Fibroblast of peridontal ligament (primary cell): Measurements from ENCODE around the gene AMACR.

Experiments
- DNase-seq: peaks from one replicate; pipeline ENCODE4 v3.0.0-alpha.2; 2010; ENCODE audit errors: extremely low read depth

The AMACR gene

GRCh38 chr5:34007201-34007620 is 639 bp downstream of the AMACR start:
- DNase-seq = peak; percentile 18

- DNase-seq = no peak
Measured at GRCh38 chr5:34005681-34006080, 2.2 kb downstream of the AMACR start.

DNA sequence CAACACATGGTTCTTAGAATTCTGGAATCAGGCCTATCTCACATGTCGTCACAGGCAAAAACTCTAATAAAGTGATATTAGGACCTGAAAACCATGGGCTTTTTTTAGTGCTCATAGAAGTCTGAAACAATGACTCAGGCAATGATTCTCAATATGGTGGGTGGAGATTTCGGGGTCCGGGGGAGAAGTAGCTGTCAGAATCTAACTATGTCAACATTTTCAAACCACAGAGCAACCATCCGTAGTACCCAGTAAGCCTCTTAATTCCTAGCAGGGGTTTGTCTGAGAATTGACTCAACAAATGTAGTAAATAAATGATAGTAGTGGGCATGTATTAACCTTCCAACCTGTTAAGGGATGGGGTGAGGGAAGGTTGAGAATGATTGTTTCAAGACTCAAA is 2.6 kb downstream of the AMACR start:
- no peak for DNase-seq

DNA sequence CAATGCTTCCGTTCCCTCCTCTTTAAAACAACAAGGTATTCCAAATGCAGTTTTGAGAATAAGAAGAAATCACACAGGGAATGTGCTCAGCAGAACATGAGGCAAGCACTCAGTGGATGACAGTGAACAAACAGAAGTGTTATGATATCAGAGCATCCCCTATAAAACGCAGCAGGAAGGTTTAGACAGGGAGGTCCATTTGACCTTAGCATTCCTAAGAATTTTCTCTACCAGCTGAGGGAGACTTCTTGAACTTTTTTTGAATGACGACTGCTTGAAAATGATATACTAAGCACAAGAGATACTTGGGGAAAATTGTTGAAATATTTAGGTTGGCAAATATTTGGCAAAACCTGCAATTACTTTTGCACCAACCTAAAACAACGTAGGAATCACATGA is 3.9 kb downstream of the AMACR start:
- no peak for DNase-seq

DNA sequence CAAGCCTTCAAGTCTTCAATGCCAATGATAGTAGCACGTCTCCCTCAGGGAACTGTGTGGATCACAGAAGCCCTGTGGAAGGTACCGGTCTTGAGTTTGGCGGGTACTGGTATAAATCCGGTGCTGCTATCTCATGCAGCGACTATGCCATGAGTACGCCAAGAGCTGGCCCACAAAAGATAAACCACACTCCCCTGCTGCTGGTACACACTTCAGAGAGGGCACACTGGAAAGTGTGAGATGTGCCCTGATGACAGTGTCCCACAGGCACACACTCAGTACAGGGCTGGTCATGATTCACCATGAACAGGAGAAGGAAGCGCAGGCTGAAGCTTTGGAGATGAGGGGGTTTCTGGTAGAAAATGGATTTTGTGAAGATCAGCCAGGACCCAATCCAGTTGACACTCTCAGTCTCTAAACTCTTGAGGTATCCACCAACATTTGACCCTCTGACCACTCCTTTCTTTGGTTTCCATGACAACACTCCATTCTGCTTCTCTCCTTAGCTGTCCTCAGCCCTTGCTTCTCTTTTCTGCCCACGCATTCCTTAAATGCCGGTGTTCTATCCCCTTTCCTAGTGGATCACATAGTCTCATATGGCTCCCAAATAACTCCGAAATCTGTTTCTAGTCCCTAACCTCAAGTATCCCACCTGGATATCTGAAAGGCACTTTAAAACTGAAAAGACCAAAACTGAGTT is 5.1 kb downstream of the AMACR start:
- no peak for DNase-seq

DNA sequence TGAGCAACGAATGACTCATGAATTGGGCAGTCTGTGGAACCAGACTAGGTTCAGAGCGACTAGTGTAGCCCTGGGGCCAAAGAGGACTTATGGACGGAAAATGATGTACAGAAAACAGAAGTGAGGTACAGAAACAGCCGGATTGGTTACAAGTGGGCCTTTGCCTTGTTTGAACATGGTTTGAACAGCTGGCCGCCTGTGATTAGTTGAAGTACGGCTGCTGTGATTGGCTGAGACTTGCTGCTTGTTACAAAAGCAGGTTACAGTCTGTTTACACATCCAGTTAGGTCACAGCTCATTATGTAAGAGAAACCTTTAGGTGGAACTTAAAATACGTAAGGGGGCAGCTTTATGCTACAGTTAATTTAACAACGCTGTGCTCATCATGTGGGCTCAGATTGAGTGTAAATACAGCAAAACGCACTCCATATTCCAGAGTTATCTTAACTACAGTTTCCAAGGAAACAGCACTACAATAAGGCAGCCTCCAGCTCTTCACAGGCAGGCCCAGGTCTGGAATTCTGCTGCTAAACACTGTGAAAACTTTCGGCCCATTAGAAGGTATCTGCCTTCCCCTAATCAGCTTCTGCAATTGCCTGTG is 6.5 kb downstream of the AMACR start:
- peak; percentile 53 for DNase-seq

DNA sequence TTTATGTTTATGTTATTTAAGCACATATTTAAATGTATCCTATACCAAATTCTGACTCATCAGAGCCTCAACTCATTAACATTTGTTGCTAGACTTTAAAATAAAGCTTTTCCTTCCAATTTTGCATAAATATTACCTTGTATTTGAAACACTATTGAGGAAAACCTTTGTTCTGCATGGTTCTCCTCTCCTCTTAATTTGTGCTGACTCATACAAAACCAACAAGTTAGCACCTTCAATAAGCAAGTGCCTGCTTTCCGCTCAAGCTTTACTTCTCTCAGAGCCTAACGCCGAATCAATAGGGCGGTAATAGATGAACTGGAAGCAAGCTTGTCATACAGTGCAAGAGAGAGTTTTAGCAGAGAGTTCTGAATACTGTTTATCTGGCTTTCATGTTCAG is 7.9 kb downstream of the AMACR start:
- no peak for DNase-seq

GRCh38 chr5:33997331-33997983 is 10.4 kb downstream of the AMACR start:
- DNase-seq = peak; percentile 95

- DNase-seq = peak; percentile 15
Measured at GRCh38 chr5:33995865-33996264, 12.0 kb downstream of the AMACR start.

DNA sequence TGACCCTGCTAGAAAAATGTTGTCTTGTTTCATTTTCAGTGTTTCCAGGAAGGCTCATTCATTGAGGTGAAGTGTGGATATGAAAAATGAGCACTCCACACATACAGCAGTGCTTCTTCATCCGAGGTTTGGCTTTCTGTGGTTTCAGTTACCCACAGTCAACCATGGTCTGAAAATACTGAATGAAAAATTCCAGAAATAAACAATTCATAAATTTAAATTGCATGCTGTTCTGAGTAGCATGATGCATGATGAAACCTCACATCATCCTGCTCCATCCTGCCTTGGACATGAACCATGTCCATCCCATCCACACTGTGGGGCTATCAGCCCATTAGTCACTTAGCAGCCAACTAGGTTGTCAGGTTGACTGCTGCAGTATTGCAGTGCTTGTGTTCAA is 13.0 kb downstream of the AMACR start:
- DNase-seq = peak; percentile 92

DNA sequence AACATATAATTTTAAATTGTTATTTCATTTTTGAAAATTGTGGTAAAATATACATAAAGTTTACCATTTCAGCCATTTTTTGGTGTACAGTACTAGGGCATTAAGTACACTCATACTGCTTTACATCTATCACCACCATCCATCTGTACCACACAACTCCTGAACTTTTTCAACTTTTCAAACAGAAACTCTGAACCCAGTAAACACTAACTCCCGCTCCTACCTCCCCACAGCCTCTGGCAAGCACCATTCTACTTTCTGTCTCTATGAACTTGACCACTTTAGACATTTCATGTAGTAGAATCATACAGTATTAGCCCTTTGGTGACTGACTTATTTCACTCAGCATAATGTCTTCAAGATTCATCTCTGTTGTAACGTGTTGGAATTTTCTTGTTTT is 15.0 kb downstream of the AMACR start:
- DNase-seq = no peak

- no peak for DNase-seq
Measured at GRCh38 chr5:33985447-33985846, 22.4 kb downstream of the AMACR start.

- peak; percentile 17 for DNase-seq
Measured at GRCh38 chr5:33984671-33985124, 23.2 kb downstream of the AMACR start, which contains the start of gene SLC45A2. SLC45A2 (minus strand) TSS chr5:33984693; CDS start chr5:33984583, 110 bp downstream.

- DNase-seq = no peak
Measured at GRCh38 chr5:33984178-33984577, 23.7 kb downstream of the AMACR start.

DNA sequence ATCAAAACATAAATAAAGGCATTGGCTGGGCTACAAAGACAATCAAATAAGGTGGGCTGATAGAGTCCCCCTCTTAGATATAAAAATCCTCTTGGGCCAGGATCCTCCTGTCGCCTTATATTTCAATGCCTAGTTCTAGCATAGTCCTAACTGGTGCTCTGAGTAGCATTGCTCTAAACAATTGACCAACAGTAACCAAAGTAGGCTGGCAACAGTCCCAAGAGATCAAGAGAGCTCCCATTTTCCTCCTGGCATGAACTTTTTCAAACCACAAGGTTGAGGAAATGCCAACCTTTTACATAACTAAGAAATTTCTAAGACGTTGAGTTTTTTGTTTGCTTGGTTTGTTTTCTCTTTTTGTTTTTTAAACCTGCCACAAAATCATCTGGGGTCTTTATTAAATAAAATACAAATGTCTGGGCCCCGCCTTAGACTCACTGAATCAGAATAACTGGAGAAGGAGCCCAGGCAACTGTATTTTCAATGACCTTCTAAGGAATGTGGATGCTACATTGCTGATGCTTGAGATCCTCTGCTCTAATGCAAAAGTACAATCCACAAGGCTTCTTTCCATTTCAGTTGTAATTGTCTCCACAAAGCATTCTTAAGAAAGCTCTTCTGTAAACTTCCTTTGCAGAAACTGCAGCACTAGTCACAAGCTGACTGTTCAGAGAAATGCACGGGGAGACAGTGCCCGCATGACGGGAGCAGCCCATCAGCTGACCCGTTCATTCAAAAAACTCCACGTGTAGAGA is 26.3 kb downstream of the AMACR start:
- peak; percentile 88 for DNase-seq

DNA sequence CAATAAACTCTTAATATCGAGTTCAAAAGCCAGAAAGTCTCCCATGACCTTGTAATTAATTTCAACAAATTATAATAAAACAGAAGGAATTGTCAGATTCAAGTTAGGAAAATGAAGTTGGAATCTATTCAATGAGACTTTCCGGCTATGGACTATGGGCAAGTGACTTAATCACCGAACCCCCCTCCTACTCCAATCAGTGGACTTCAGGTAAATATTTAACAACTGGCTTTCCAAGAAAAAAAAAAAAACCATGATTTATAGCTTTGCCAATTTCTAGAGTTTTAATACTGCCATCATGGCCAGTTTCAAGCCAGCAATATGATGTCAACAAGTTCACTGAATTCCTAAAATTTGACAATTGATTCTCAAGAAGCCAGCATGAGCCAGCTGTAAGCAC is 27.8 kb downstream of the AMACR start:
- DNase-seq = no peak

DNA sequence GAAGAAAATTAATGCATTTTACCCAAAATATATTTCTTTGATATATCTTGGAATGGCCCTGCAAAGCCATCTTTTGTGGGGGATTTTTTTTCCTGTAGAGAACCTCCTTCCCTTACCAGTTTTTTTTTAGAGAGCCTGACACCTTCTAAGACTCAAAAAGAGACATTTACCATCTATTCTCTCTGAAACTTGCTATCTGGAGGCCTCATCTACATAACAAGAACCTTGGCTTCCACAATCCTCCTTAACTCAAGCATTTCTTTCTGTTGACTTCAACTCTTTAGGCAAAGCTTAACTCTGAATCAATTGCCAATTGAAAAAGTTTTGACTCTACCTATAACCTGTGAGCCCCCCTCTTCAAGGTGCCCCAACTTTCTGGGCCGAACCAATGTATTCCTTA is 29.5 kb downstream of the AMACR start:
- no peak for DNase-seq

- no peak for DNase-seq
Measured at GRCh38 chr5:33976307-33976706, 31.5 kb downstream of the AMACR start.

DNA sequence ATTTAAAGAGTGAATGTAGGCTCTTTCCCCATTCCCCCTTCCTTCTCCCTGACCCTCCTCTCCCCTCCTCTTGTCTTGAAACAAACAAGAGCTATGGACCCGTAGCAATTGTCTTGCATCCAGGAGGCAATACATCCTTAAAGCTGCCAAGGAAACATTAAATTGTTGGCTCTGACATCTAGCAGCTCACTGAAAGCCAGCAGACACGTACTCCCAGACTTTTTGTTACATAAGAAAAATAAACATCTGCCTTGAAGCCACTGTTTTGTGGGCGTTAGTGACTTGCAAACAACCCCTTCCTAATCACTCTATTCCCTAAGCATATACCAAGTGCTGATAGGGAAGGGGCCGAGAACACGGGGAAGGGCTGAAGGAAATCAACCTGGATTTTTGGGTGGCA is 32.0 kb downstream of the AMACR start:
- peak; percentile 66 for DNase-seq

GRCh38 chr5:33973271-33973670 is 34.6 kb downstream of the AMACR start:
- DNase-seq = no peak

DNA sequence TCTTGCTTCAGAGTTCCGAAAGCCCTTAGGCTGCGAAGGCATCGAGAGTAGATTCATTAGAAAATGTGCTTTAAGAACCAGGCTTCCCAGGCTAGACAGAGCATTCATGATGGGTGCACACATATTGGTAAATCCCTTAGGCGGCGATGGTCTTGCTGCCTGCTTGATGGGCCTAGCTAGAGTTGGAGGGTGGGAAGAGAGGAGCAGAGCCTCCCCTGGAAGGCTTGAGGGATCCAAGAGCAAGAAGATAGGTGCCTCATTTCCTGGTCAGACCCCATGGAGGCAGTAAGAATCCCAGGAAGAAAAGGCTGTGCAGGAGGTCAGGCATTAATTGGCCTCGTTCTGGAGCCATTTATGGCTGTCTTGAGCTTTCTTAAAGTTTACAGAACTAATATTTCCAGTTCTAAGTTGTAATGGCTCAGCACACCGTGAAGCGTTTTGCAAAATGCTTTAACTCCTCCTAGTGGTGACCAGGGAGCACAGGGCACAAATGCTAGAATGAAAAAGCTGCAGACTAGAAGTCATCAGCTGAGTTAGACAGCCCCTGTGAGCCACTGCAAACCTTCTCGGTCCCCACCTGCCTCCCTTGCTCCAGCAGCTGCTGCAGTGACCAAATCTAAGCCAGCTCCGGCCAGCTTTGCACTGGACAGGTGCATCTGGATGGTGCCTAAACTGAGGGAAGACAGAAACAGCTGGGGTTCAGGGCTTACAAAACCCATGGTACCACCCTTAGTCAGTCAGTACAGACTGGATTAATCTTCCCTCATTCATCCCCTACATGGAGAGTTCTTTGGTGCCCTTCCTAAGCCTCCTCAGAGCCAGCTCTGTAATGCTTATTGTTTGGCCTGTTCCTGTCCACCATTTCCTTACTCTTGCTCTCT is 38.0 kb downstream of the AMACR start:
- peak; percentile 80 for DNase-seq
